Heart right ventricle (tissue), 16 donors: ENCODE data around the gene ZBED1. TPM values are rescaled to one million over a fixed set of nuclear protein-coding genes. Genes with fewer than 3 reads are reported as not detected.

Experiments
- ATAC-seq, 8 donors: fragments of 200-7000 bp; cut with Tn5 transposase; one replicate each; pipeline ENCODE4 v1.9.1; 2020; ENCODE audit warnings: mild to moderate bottlenecking in 8 of 8, moderate library complexity in 8 of 8, moderate number of reproducible peaks in 1 of 8
- DNase-seq, 2 donors: peaks; one replicate each; pipeline ENCODE4 v3.0.0-alpha.2; 2020
- H3K27ac ChIP-seq, 10 donors: fragments of 200-600 bp; sonication (generic) in 2 of 10; one replicate each; pipeline versions ENCODE4 v1.5.0 to v1.8.0; 2020 to 2022; ENCODE audit warnings: mild to moderate bottlenecking in 3 of 10
- H3K27me3 ChIP-seq, 7 donors: fragments of 200-600 bp; one replicate each; pipeline ENCODE4 v1.8.0; 2021 to 2022; ENCODE audit warnings: mild to moderate bottlenecking in 2 of 7
- H3K36me3 ChIP-seq, 9 donors: fragments of 200-600 bp; sonication (generic) in 1 of 9; one replicate each; pipeline versions ENCODE4 v1.5.0 to v1.8.0; 2020 to 2022; ENCODE audit warnings: mild to moderate bottlenecking in 2 of 9
- H3K4me1 ChIP-seq, 9 donors: fragments of 200-600 bp; sonication (generic) in 1 of 9; one replicate each; pipeline versions ENCODE4 v1.5.0 to v1.8.0; 2020 to 2022; ENCODE audit warnings: mild to moderate bottlenecking in 4 of 9
- H3K4me3 ChIP-seq, 10 donors: fragments of 200-600 bp; sonication (generic) in 2 of 10; one replicate each; pipeline versions ENCODE4 v1.5.0 to v1.8.0; 2020 to 2022; ENCODE audit warnings: mild to moderate bottlenecking in 7 of 10, moderate library complexity in 2 of 10
- H3K9me3 ChIP-seq, 11 donors: fragments of 200-600 bp in 10 of 11; sonication (generic) in 2 of 11; one replicate each; pipeline versions ENCODE4 v1.5.0 to v1.8.0; 2013 to 2022; ENCODE audit warnings: mild to moderate bottlenecking in 2 of 11, control low read depth in 1 of 11, moderate library complexity in 1 of 11
- WGBS, 2 donors: extraction: QIAGEN DNeasy Blood & Tissue Kit; methylation state at CpG; one replicate each; pipeline ENCODE4 v1.1.7; 2013; ENCODE audit warnings: inconsistent platforms in 1 of 2; 5-methylcytosine and 5-hydroxymethylcytosine counted together
- intact Hi-C, 10 donors: fragments of 100-400 bp; cut with DNase I; formaldehyde crosslinking; loops; one replicate each; pipeline versions ENCODE4 v1.11.1 to v1.14.2; 2022
- polyA plus RNA-seq, 2 donors: library from polyadenylated mRNA; stranded (reverse); fragments of 200-250 nt; gene quantifications; one replicate each; pipeline ENCODE4 v1.2.3, GENCODE V29; 2013
- total RNA-seq, 10 donors: library from RNA; stranded (reverse); fragmentation: NEBNext Ultra II Directional in 3 of 10; extraction: Animal tissue kit (Norgen Biotek cat#: 25700) in 3 of 10; gene quantifications; one replicate each; pipeline versions ENCODE4 v1.2.1 to v1.2.4, GENCODE V29; 2021 to 2023
- TF ChIP-seq, protein P1 (sequence below), 9 donors: fragments of 200-600 bp; sonication (generic) in 2 of 9; IDR thresholded peaks; one replicate each; pipeline versions ENCODE4 v1.5.0 to v1.8.0; 2021 to 2022; ENCODE audit warnings: antibody characterized with exemption in 9 of 9, mild to moderate bottlenecking in 5 of 9, moderate library complexity in 1 of 9
- donor health status: Arrhythmogenic right ventricular cardiomyopathy.
- donor health status: ischemic (EF 13 %, LVEDD 7.1; RV severe dilation, severe dysfunction).
- donor health status: healthy with polysubstance abuse.
- donor health status: DM: no; HTN: yes; CAD: no.
- donor health status: DM: no; HTN: no; CAD: no.
- donor health status: ischemic (EF 25% LVEDD 6.9; RV normal size, moderate dysfunction).
- donor health status: ischemic (EF 25% LVEDD 5.7; RV mildly dilated, moderate dysfunction).
- donor health status: healthy.
- donor health status: DM: yes; HTN: yes; CAD: no.
- donor health status: Ischemic cardiomyopathy.
- donor health status: ischemic (EF 35%, LVEDD 5.7; RV mildly dilated, moderate dysfunction).
- donor health status: nonischemic (EF 11% LVEDD 7.7; RV severe dilation, severe dysfunction).
- donor health status: DM: yes; HTN: yes; CAD: no.
- donor health status: PGD.
- donor health status: ischemic (EF 29% LVEDD 5.4; RV normal size, mild dysfunction).
- donor health status: nonischemic (EF 23%, LVEDD 6.1; RV moderate dilation, normal function).

The ZBED1 gene
- total and polyA plus RNA-seq, 12 donors, result 19.0 to 60.8 (median 53.1) TPM

DNA sequence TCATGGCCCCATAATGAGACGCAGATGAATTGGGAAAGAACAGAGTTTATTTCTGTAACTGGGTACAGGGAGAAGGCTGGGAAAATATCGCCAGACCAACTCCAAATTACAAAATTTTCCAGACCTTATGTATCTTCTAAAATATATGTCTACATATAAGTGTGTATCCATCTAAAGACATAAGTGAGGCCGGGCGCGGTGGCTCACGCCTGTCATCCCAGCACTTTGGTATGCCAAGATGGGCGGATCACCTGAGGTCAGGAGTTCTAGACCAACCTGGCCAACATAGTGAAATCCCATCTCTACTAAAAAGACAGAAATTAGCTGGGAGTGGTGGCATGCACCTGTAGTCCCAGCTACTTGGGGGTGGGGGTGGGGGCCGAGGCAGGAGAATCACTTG, 11.7 kb upstream of the ZBED1 start:
- no peaks in the 10 kb centered on the region for H3K36me3 ChIP-seq
- ATAC-seq, result no peak
- no peaks in the 10 kb centered on the region for H3K4me1 ChIP-seq
- TF ChIP-seq, protein P1, sequence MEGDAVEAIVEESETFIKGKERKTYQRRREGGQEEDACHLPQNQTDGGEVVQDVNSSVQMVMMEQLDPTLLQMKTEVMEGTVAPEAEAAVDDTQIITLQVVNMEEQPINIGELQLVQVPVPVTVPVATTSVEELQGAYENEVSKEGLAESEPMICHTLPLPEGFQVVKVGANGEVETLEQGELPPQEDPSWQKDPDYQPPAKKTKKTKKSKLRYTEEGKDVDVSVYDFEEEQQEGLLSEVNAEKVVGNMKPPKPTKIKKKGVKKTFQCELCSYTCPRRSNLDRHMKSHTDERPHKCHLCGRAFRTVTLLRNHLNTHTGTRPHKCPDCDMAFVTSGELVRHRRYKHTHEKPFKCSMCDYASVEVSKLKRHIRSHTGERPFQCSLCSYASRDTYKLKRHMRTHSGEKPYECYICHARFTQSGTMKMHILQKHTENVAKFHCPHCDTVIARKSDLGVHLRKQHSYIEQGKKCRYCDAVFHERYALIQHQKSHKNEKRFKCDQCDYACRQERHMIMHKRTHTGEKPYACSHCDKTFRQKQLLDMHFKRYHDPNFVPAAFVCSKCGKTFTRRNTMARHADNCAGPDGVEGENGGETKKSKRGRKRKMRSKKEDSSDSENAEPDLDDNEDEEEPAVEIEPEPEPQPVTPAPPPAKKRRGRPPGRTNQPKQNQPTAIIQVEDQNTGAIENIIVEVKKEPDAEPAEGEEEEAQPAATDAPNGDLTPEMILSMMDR (IDR thresholded peaks at IDR 0.05), result no peak
- H3K27me3 ChIP-seq, result peaks cover 0 to 13% (median 0%) of the 10 kb centered on the region in 7 donors
- H3K27ac ChIP-seq, result no peak overlapping the region
- no peak overlapping the region for H3K4me3 ChIP-seq
- 92 to 93% methylated on average over 8 of the region's 8 CpGs for WGBS, 2 donors
- no peaks in the 10 kb centered on the region for H3K9me3 ChIP-seq
- intact Hi-C loops, result no loop called here
- DNase-seq, result no peak

DNA sequence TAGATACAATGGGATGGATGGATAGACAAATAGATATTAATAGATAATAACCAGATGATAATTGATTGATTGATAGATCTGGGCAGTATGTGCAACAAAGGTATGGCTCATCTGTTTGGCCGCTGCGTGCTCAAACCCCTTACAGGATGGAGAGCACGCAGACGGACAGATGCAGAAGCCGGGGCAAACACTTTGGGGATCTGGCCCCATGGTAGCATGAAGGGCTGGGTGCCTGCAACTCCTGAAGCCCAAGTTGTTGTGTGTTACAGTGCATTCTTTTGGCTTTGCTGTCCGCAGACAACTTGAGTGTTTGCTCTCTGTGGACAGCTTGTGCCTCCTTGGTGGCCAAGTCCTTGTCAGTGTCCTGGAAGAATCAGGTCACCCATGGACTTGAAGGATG, 10.6 kb upstream of the ZBED1 start:
- Histone ChIP-seq H3K4me1 (no peaks in the 10 kb centered on the region), H3K27ac (no peak overlapping the region), H3K9me3 (no peaks in the 10 kb centered on the region), H3K27me3 (peaks cover 0 to 13% (median 0%) of the 10 kb centered on the region in 7 donors), H3K36me3 (no peaks in the 10 kb centered on the region), H3K4me3 (no peak overlapping the region)
- intact Hi-C loops, result no loop called here
- DNase-seq (no peak), ATAC-seq (no peak)
- 94 to 96% methylated on average over 6 of the region's 6 CpGs for WGBS, 2 donors
- TF ChIP-seq, protein P1 (IDR thresholded peaks at IDR 0.05), result no peak

DNA sequence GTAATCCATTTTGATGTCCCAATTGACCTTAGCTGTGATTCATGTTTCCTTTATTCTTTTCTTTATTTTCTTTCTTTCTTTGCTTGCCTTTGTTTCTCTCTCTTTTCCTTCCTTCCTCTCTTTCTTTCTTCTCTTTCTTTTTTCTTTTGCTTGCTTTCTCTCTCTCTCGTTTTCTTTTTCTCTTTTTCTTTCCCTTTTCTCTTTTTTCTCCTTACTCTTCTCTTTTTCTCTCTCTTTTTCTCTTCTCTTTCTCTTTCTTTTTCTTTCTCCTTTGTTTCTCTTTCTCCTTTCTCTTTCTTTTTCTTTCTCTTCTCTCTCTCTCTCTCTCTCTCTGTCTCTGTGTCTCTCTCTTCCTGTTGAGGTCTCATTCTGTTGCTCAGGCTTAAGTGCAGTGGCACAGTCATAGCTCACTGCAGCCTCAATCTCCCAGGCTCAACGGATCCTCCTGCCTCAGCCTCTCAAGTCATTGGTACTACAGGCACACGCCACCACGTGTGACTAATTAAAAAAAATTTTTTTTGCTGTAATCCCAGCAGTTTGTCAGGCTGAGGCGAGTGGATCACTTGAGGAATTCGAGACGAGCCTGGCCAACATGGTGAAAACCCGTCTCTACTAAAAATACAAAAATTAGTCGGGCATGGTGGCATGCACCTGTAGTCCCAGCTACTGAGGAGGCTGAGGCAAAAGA, 8.0 kb upstream of the ZBED1 start:
- TF ChIP-seq, protein P1 (IDR thresholded peaks at IDR 0.05), result no peak
- DNase-seq, result no peak
- Histone ChIP-seq H3K27me3 (no peaks in the 10 kb centered on the region), H3K9me3 (no peaks in the 10 kb centered on the region), H3K4me3 (no peak overlapping the region), H3K36me3 (no peaks in the 10 kb centered on the region), H3K4me1 (no peaks in the 10 kb centered on the region), H3K27ac (no peak overlapping the region)
- intact Hi-C loops, result loop anchor here in 2 of 10 donors (10.0 kb wide), 2 partner anchors 96 to 224 kb away; no protein-coding TSS in a partner anchor
- 85 to 87% methylated on average over 9 of the region's 9 CpGs for WGBS, 2 donors
- ATAC-seq, result no peak

DNA sequence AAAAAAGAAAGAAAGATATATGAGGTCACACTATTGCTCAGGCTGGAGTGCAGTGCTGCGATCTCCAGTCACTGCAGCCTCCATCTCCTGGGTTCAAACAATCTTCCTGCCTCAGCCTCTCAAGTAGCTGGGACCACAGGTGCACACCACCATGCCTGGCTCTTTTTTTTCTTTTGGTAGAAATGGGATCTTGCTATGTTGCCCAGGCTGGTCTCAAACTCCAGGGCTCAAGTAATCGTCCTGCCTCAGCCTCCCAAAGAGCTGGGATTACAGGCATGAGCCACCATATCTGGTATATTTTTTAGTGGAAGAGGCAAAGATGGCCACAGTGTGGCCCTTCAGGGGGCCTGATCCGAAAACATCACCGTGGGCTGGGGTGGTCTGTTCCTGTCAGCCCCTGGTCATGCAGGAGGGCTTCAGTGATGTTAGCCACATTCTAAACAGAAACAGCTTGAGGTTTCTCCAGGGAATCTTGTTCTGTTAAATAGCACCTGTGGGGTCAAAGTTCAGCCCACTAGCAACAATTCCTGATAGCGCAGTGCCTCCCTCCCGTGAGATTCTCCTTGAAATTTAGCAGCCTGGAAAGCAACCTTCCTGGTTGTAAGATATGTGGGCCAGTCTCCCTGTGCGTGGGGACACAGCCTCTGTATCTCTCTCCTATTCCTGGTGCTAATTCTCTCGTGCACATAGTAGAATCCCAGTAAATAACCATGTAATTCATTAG, 7.3 kb upstream of the ZBED1 start:
- H3K4me3 ChIP-seq, result no peak overlapping the region
- no peak overlapping the region for H3K27ac ChIP-seq
- DNase-seq (no peak), ATAC-seq (no peak)
- no peaks in the 10 kb centered on the region for H3K36me3 ChIP-seq
- H3K9me3 ChIP-seq, result no peaks in the 10 kb centered on the region
- H3K4me1 ChIP-seq, result no peaks in the 10 kb centered on the region
- WGBS, 2 donors, result 65 to 71% methylated on average over 8 of the region's 8 CpGs
- H3K27me3 ChIP-seq, result no peaks in the 10 kb centered on the region
- TF ChIP-seq, protein P1 (IDR thresholded peaks at IDR 0.05), result no peak
- intact Hi-C loops, result loop anchor here in 2 of 10 donors (10.0 kb wide), 2 partner anchors 97 to 223 kb away; no protein-coding TSS in a partner anchor
